GM21717 (cell line): Measurements from ENCODE around the gene NMNAT3.

Experiments used
- ATAC-seq: cut with Tn5 transposase; IDR thresholded peaks from one replicate; pipeline ENCODE4 v1.9.1; 2021; ENCODE audit warnings: mild to moderate bottlenecking, moderate library complexity; ENCODE audit not compliant: unreplicated experiment

The NMNAT3 gene

DNA sequence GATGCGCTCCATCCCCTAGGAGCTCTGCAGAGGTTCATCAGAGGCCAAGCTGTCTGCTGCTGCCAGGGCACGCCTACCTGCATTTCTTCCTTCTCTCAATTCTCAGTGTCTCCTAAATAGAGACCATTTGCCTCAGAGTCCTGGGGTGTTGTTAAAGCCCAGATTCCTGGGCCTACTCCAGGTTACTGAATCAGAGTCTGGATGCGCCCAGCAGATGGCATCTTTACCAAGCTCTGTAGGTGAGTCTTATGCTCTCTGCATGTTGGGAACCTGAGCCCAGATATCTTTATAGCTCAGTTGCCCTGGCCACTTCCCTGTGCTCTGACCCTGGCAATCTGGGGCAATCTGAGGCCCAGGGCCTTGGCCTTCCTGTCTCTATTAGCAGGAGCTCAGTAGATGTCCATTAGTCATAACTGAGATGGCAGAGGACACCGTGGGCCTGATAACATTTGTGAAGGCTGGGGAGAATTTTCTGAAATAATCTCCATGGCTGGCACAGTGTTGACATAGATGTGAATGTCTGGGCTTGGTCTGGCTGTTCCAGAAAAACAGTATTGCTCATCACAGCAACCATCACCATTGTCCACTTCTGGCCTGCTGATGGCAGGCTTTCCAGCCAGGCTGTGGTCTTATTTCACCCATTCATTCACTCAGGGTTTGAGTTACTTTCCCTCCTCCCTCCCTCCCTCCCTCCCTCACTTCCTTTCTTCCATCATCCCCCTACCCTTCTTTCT is 125.0 kb downstream of the NMNAT3 start:
- no peak for ATAC-seq

DNA sequence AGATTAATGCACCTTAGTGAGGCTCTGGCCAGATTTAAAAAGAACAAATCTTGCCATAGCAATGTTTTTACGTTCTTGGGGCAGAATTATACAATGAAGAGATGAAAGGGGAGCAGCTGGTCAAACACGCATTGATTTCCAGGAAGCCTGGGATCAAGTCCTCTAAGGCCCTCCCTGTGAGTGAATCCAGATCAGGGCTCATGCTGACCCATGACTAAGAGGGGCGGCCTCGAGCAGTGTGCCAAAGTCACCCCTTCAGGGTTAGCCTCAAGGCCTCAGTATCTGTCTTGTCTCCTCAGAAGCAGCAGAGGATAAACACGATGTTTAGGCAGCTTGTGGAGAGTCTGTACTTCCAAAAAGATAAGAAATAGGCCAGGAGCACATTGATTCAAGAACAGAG is 129.0 kb downstream of the NMNAT3 start:
- ATAC-seq = no peak

GRCh38 chr3:139547666-139548065 is 130.1 kb downstream of the NMNAT3 start:
- ATAC-seq = no peak

GRCh38 chr3:139546772-139547171 is 131.0 kb downstream of the NMNAT3 start:
- ATAC-seq = no peak

DNA sequence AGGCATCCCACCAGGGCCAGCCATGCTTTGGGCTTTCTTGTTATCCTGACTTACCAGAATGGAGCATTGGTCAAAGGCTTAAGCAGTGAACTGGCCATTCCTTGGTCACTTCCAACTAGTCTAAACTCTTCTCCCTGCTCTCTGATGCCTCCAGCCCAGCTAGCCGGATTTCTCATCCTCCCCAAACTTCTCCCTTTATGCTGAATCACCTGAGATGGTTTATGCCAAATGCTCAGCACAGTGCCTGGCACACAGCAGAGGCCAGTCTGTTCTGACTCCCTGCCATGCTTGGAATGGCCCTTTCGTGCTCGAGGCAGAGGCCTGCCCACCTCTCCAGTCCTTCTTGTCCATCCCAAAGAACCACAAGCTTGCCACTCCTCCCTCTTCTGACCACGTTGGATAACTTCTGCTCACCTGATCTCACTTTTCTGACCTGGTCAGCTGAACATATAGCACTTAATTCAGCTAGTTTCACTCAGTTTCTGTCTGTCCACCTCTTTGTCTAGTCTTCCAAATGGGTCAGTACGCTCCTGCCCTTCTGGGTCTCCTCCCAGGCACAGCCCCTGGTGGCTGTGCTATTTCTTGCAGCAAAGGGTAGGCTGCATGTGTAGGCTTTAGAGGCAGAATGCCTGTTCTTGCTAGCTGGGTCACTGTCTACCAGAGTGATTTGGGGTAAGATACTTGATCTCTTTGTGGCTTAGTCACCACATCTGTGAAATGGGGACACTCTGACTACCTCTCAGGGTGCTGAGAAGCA is 136.1 kb downstream of the NMNAT3 start:
- no peak for ATAC-seq

- no peak for ATAC-seq
Measured at GRCh38 chr3:139540651-139541531, 136.9 kb downstream of the NMNAT3 start.

DNA sequence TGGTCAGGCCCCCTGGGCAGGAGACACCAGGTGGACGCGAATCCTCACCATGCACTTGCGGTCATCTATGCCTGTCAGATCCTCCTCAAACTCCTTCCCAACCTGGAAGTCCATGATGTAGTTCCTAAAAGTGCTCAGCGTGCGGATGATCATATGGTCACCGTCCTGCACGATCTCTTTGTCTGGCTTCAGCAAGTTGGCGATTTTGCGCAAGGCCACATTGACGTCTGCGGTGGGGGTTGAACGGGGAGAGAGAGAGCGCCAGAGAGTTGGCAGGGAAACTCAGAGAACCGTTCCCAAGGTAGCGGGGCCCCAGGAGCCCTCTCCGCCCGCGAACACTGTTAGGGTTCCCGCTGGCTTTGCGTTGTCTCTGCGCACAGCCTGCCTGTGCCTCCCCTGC is 139.0 kb downstream of the NMNAT3 start:
- ATAC-seq = no peak

DNA sequence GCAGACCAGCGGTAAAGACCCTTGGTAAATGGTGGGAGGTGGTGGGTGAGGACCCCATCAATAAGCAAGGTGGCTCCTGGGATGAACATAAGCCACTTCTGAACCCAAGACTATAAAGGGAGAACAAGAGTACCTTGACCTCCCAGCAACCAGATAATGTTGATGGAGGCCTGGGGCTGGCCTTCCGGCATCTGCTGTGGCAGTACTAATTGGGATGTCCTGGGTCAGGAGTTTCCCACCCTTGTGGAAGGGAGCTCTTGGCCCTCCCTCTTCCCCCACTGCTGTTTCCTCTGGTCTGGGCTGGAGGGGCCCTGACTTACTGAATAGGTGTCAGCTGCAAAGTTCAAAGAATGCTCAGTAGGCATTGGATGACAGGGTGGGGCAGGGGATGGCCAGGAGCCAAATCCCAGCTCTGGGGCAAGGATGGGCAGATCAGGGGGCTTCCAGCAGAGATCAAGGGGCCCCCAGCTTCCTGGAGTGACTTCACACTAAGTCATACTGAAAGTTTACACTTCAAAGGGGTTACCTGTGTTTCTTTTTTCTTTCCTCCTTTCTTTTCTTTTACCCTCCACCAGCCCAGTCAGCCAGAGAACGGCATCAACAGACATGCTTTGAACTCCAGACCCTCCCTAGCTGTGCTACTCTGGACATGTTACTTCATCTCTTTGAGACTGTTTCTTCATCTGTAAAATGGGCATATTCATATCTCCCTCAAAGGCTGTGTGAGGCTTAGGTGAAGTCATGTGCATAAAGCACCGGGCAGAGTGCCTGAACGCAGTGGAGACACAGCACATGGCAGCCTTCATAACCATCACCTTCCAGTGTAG is 139.8 kb downstream of the NMNAT3 start:
- no peak for ATAC-seq

- ATAC-seq = no peak
Measured at GRCh38 chr3:139537361-139537760, 140.4 kb downstream of the NMNAT3 start.

- no peak for ATAC-seq
Measured at GRCh38 chr3:139534992-139535879, 142.5 kb downstream of the NMNAT3 start.

DNA sequence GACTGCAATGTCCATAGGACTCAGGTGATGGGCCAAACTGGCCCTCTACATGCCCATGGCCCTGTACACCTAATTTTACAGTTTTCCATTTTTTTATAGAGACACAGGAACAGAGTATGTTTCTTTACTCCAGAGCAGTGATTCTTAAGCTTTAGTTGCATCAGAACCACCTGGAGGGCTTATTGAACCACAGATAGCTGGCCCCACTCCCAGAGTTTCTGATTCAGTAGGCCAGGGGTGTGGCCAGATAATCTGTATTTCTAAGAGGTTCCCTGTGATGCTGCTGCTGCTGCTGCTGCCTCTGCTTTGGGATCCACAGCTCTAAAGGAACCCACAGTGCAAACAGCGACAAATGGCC is 143.3 kb downstream of the NMNAT3 start:
- peak; percentile 54 for ATAC-seq

DNA sequence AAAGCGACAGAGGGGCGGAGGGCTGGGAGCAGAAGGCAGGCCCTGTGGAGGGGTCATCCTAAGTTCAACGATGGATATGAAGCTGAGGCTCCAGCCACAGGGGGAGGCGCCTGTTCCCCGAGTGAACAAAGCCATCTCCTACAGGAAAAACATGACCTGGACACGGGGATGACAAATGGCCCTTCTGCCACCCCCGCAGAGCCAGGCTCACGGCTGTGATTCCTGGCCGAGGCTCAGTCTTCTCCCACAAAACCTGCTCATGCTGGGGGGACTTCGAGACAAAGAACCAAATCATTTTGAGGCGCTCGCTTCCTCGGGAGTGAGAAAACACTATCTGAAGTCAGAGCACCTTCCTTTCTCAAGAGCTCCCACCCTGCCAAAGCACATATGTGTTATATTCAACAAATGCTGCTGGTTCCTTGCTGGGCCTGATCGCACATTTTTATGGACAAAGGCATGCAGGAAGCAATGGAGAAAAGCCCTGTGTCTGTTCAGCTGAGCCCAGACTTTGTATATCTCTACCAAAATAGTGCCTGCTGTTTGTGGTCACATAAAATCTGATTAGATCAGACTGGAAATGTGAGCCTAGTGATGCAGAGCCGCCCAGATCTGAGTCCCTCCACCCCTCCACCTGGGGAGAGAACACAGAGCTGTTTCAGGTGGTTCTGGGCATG is 143.9 kb downstream of the NMNAT3 start:
- peak; percentile 40 for ATAC-seq

- no peak for ATAC-seq
Measured at GRCh38 chr3:139532976-139533375, 144.8 kb downstream of the NMNAT3 start.

- no peak for ATAC-seq
Measured at GRCh38 chr3:139530717-139531116, 147.1 kb downstream of the NMNAT3 start.

- no peak for ATAC-seq
Measured at GRCh38 chr3:139529662-139530061, 148.1 kb downstream of the NMNAT3 start.

DNA sequence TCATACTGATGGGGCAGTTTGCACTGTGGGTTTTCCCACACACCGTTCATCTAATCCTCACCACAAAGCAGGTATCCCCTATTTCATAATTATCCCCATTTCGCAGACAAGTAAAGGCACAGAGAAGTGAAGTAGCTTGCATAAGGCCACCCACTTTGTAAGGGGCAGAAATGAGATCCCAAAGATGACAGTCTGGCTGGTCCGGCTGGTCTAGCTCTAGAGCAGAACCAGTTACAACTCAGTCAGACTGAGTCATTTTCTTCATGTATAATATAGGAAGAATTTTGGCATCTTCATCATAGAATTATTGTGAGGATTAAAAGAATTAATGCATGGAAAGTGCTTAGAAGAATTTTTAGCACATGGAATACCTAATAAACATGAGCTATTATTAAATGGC is 148.8 kb downstream of the NMNAT3 start:
- ATAC-seq = no peak

DNA sequence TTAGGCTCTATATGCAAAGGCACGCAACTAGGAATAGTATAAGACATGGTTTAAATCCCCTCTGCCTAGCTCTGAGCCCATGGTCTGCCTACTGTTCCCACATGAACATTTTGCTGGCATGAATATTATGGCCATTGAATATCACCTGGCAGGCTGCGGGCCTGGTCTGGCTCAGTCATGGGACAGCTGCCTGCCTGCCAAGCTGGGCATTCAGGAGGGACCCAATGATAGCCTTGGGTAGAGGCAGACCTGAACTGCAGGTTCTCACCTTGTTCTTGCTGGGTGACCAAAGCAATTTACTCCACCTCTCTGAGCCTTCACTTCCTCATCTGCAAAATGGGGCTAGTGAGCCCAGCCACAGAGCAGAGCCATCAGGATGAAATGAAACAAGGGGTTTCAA is 149.5 kb downstream of the NMNAT3 start:
- no peak for ATAC-seq

DNA sequence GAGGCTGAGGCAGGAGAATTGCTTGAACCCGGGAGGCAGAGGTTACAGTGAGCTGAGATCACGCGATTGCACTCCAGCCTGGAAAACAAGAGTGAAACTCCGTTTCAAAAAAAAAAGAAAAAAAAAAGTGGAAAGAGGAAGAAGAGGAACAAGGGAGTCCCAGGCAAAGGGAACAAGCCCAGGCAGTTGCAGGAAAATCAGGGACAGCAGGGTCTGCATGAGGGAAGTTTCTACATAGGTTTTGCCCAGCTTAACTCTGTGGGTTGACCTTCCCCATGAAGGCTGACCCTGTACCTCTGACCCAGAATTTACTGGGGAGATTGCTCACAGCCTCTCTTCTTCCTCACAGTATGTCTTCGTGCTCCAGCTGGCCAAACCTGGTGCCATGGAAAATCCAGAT is 150.5 kb downstream of the NMNAT3 start:
- ATAC-seq = no peak

- no peak for ATAC-seq
Measured at GRCh38 chr3:139526146-139526545, 151.6 kb downstream of the NMNAT3 start.
